ENCODE results near the gene SHISA5. TPM values are rescaled to one million over a fixed set of nuclear protein-coding genes. Genes with fewer than 3 reads are reported as not detected.

SHISA5 gene
- total and polyA plus RNA-seq, 2 of the 8 experiments (the other 6 are each of a cell fraction or from before 2014, with no cell fraction given), result 196 to 315 TPM

DNA sequence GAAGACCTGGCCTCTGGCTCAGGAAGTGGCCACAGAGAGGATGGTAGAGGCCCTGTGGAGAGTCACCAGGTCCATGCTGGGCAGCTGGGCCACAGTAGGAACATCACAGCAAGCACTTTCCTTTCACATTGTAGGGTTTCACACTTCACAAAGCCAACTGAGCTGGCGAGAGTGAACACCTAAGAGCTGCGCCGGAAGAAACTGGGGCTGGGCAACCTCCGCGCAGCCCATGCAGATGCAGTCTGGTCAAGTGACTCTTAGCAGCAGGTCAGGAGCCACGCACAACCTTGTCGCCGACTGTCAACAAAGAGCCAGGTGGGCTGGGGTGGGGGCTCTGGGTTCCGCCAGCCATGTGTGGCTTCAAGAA is 15.3 kb upstream of the SHISA5 start (continued):
- TF ChIP-seq RNF2 (IDR thresholded peaks at IDR 0.05; ENCODE audit: borderline replicate concordance, low read depth, low read length, missing control alignments, poor library complexity, severe bottlenecking) (no peak), TBP (IDR thresholded peaks at IDR 0.05; ENCODE audit: low read depth, low read length) (no peak)
- TF ChIP-seq, protein P1, sequence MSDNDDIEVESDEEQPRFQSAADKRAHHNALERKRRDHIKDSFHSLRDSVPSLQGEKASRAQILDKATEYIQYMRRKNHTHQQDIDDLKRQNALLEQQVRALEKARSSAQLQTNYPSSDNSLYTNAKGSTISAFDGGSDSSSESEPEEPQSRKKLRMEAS (IDR thresholded peaks at IDR 0.05), result no peak

Data from H1 (cell line).